Lung (tissue), 12 donors: ENCODE results near the gene ZMYND10. TPM values are rescaled to one million over a fixed set of nuclear protein-coding genes. Genes with fewer than 3 reads are reported as not detected.
A peak's percentile ranks its signal among the peaks of the same experiment; 100 is the strongest.

Experiments
- ATAC-seq: fragments of 200-7000 bp; cut with Tn5 transposase; one replicate; pipeline ENCODE4 v1.9.1; 2020; ENCODE audit warnings: moderate number of reproducible peaks; ENCODE audit not compliant: insufficient read depth, low FRiP score
- DNase-seq, 3 donors: peaks; one replicate each; pipeline ENCODE4 v3.0.0-alpha.2; 2013 to 2017
- H3K27ac ChIP-seq, 2 donors: one replicate each; pipeline ENCODE4 v1.5.1; 2013; ENCODE audit warnings: mild to moderate bottlenecking in 2 of 2, moderate library complexity in 2 of 2, control low read depth in 1 of 2, inconsistent platforms in 1 of 2, low read depth in 1 of 2, low read length in 1 of 2
- H3K27me3 ChIP-seq, 3 donors: one replicate each; pipeline ENCODE4 v1.5.1; 2013; ENCODE audit warnings: low read length in 2 of 3; ENCODE audit not compliant: control insufficient read depth in 3 of 3, insufficient read depth in 3 of 3
- H3K36me3 ChIP-seq, 4 donors: one replicate each; pipeline ENCODE4 v1.5.1; 2013; ENCODE audit warnings: low read length in 4 of 4, mild to moderate bottlenecking in 1 of 4, moderate library complexity in 1 of 4; ENCODE audit not compliant: control insufficient read depth in 4 of 4, insufficient read depth in 4 of 4
- H3K4me1 ChIP-seq, 5 donors: one replicate each; pipeline ENCODE4 v1.5.1; 2013; ENCODE audit warnings: low read length in 5 of 5, mild to moderate bottlenecking in 2 of 5, moderate library complexity in 1 of 5; ENCODE audit not compliant: control insufficient read depth in 5 of 5, insufficient read depth in 5 of 5
- H3K4me3 ChIP-seq: one replicate; pipeline ENCODE4 v1.5.1; 2013; ENCODE audit warnings: mild to moderate bottlenecking, control low read depth, moderate library complexity
- H3K9ac ChIP-seq, 2 donors: one replicate each; pipeline ENCODE4 v1.5.1; 2013; ENCODE audit warnings: low read length in 2 of 2, control low read depth in 1 of 2; ENCODE audit not compliant: insufficient read depth in 1 of 2
- H3K9me3 ChIP-seq, 4 donors: one replicate each; pipeline ENCODE4 v1.5.1; 2013; ENCODE audit warnings: low read length in 3 of 4, mild to moderate bottlenecking in 1 of 4, moderate library complexity in 1 of 4; ENCODE audit not compliant: control insufficient read depth in 4 of 4, insufficient read depth in 3 of 4
- CTCF ChIP-seq: IDR thresholded peaks from 2 replicates; pipeline ENCODE4 v1.5.1; 2012; ENCODE audit warnings: mild to moderate bottlenecking; ENCODE audit errors: control extremely low read depth, extremely low read depth
- WGBS, 2 donors: extraction: QIAGEN DNeasy Blood & Tissue Kit; methylation state at CpG; one replicate each; pipeline ENCODE4 v1.1.7; 2013; 5-methylcytosine and 5-hydroxymethylcytosine counted together
- polyA plus RNA-seq, 2 donors: library from polyadenylated mRNA; stranded (reverse); fragments of 200-250 nt; gene quantifications; one replicate each; pipeline ENCODE4 v1.2.1, GENCODE V29; 2013
- total RNA-seq, 2 donors: library from RNA; depleted of rRNA in 1 of 2; stranded (reverse); fragments of >200 nt in 1 of 2; gene quantifications; one replicate each; pipeline ENCODE4 v1.2.1, GENCODE V29; 2014 to 2021
- donor health status: control.
- donor health status: control.
- donor health status: Bipolar disorder and iron deficiency.
- donor health status: healthy.
- donor health status: DM: yes; HTN: yes; CAD: no.

The ZMYND10 gene
- total and polyA plus RNA-seq, 4 donors, result 31.4 to 117 (median 62.4) TPM

- TF ChIP-seq CTCF, result no peak
- Histone ChIP-seq H3K4me1 (peaks cover 0 to 11% (median 9%) of the 10 kb centered on the region in 5 donors), H3K9me3 (no peaks in the 10 kb centered on the region), H3K9ac (no peak overlapping the region), H3K4me3 (no peak overlapping the region), H3K27ac (no peak overlapping the region), H3K36me3 (peaks cover 0 to 3% (median 0%) of the 10 kb centered on the region in 4 donors), H3K27me3 (no peaks in the 10 kb centered on the region)
- ATAC-seq, result no peak
- peak in 2 of 3 donors; percentile 26 to 40 for DNase-seq
- WGBS, 2 donors, result 55 to 73% methylated on average over 12 of the region's 12 CpGs
Measured at GRCh38 chr3:50390508-50391224, 45.1 kb upstream of the ZMYND10 start.

DNA sequence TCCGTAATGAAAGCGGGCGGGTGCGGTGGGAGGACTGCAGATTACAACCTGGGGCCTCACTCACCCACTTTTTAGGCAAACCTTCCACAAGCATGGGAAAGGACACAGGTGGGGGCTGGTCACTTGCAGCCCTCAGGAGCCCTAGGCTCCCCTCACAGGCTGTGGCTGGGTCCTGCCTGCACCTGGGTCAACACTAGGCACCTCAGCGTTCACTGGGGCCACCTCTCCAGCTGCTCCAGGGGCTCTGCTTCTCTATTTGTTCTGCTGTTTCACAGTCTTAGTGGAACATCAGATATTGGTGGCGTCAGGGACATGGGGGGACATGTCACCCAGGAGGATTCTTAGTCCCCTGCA, 43.9 kb upstream of the ZMYND10 start:
- 94 to 96% methylated on average over 6 of the region's 6 CpGs for WGBS, 2 donors
- H3K36me3 ChIP-seq, result peaks cover 0 to 3% (median 0%) of the 10 kb centered on the region in 4 donors
- no peak overlapping the region for H3K27ac ChIP-seq
- no peak overlapping the region for H3K4me3 ChIP-seq
- ATAC-seq (no peak), DNase-seq (no peak)
- peaks cover 0 to 11% (median 9%) of the 10 kb centered on the region in 5 donors for H3K4me1 ChIP-seq
- no peaks in the 10 kb centered on the region for H3K9me3 ChIP-seq
- H3K9ac ChIP-seq, result no peak overlapping the region
- no peaks in the 10 kb centered on the region for H3K27me3 ChIP-seq
- TF ChIP-seq CTCF, result no peak

DNA sequence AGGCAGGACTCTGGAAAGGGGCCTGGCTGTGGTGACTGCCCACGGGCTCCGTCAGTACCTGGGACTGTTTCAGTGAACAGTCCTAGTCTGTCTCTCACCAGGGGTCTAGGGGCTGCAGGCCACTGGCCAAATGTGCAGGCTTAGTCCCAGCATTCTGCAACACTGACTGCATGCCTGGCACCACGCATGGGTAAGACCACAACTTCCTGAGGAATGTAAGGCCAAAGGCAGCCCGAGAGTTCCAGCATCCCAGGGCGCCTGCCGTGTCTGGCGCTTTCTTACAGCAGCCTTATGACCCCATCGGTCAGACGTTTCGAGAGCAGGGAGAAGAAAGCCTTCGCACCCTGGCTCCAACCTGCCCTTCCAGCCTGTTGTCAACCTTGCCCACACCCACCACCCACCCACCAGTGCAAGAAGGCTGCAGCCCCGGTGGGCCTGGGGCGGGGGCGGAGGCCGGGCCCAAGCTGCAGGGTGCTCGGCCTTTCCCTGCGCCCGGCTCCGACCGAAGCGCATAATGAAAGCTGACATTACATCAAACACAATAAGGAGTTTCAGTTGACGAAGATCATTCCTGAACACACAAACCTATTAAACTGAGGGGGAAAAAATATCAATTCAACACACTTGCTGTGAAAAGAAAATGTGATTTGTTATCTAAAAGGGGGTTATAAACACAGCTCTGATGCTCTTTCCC, 43.3 kb upstream of the ZMYND10 start:
- Histone ChIP-seq H3K9me3 (no peaks in the 10 kb centered on the region), H3K9ac (no peak overlapping the region), H3K27me3 (no peaks in the 10 kb centered on the region), H3K4me3 (no peak overlapping the region), H3K27ac (no peak overlapping the region), H3K36me3 (peaks cover 0 to 4% (median 0%) of the 10 kb centered on the region in 4 donors), H3K4me1 (peaks cover 0 to 11% (median 9%) of the 10 kb centered on the region in 5 donors)
- no peak for DNase-seq
- TF ChIP-seq CTCF, result no peak
- ATAC-seq, result no peak
- WGBS, 2 donors, result 88% methylated on average over 22 of the region's 22 CpGs
